Esophagus muscularis mucosa (tissue), 4 donors: ENCODE data around the gene BTN1A1. TPM values are rescaled to one million over a fixed set of nuclear protein-coding genes. Genes with fewer than 3 reads are reported as not detected.

Experiments used
- DNase-seq: peaks from one replicate; pipeline ENCODE4 v3.0.0-alpha.2; 2017; ENCODE audit errors: extremely low spot score
- H3K27ac ChIP-seq, 4 donors: fragments of 200-600 bp; sonication (generic); replicated peaks in 1 of 4; 1 replicate in 3 of 4; 2 replicates in 1 of 4; pipeline ENCODE4 v1.5.1; 2016 to 2019; ENCODE audit warnings: mild to moderate bottlenecking in 1 of 4
- H3K27me3 ChIP-seq, 4 donors: fragments of 200-600 bp; sonication (generic); one replicate each; pipeline versions ENCODE4 v1.5.1 to v1.6.0; 2016 to 2019
- H3K36me3 ChIP-seq, 4 donors: fragments of 200-600 bp; sonication (generic); one replicate each; pipeline ENCODE4 v1.5.1; 2016 to 2019
- H3K4me1 ChIP-seq, 4 donors: fragments of 200-600 bp; sonication (generic); one replicate each; pipeline ENCODE4 v1.5.1; 2016 to 2019
- H3K4me3 ChIP-seq, 4 donors: fragments of 200-600 bp; sonication (generic); 1 replicate in 2 of 4; 2 replicates in 2 of 4; pipeline ENCODE4 v1.5.1; 2016 to 2019; ENCODE audit warnings: mild to moderate bottlenecking in 4 of 4, moderate library complexity in 1 of 4
- H3K9me3 ChIP-seq, 4 donors: fragments of 200-600 bp; sonication (generic); 1 replicate in 3 of 4; 2 replicates in 1 of 4; pipeline ENCODE4 v1.5.1; 2016 to 2019
- CTCF ChIP-seq, 3 experiments: fragments of 200-600 bp in 2 of 3; fragments of 450-650 bp in 1 of 3; sonication (generic) in 2 of 3; IDR thresholded peaks; one replicate each; pipeline ENCODE4 v1.5.1; 2017 to 2019; ENCODE audit warnings: antibody characterized with exemption in 3 of 3, mild to moderate bottlenecking in 2 of 3, moderate library complexity in 1 of 3
- EP300 ChIP-seq: sonication (generic); formaldehyde crosslinking; IDR thresholded peaks from one replicate; pipeline ENCODE4 v1.6.1; 2017; ENCODE audit warnings: antibody characterized with exemption
- POLR2A ChIP-seq: fragments of 450-650 bp; IDR thresholded peaks from one replicate; pipeline ENCODE4 v1.6.1; 2017; ENCODE audit warnings: antibody characterized with exemption, moderate library complexity, mild to moderate bottlenecking, low read depth
- POLR2AphosphoS5 ChIP-seq, 2 donors: sonication (generic); formaldehyde crosslinking; IDR thresholded peaks; one replicate each; pipeline ENCODE4 v1.6.1; 2017; ENCODE audit warnings: antibody characterized with exemption in 2 of 2
- WGBS: methylation state at CpG from one replicate; pipeline ENCODE4 v1.1.5; 2018; 5-methylcytosine and 5-hydroxymethylcytosine counted together
- intact Hi-C: fragments of 100-400 bp; cut with DNase I; formaldehyde crosslinking; loops from one replicate; pipeline ENCODE4 v1.15.1; 2023
- small RNA-seq, 3 donors: library from RNA; depleted of rRNA; stranded (forward); fragments of <200 nt; gene quantifications; one replicate each; pipeline ENCODE3, GENCODE V24; 2016
- total RNA-seq, 4 donors: library from RNA; depleted of rRNA; stranded (reverse); fragments of >200 nt; gene quantifications; one replicate each; pipeline versions ENCODE4 v1.1.0 to v1.2.1, GENCODE V29; 2016

Gene BTN1A1
- total RNA-seq, 4 donors from 2014 or later: not detected

DNA sequence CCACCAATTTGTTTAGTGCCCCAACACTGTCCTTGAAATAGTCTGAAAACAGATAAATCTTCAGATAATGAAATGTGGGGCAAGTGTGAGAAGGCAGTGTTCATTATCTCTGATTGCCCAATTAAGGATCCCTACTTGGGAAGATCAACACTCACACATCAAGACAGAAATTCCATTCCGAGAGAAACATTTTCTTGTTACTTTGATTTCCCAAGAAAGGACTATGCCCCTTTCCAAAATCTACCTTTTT is 54.3 kb downstream of the BTN1A1 start:
- 10% methylated on average over 1 of the region's 1 CpG for WGBS
- TF ChIP-seq POLR2A (no peak), POLR2AphosphoS5 (IDR thresholded peaks at IDR 0.05) (no peak), CTCF (IDR thresholded peaks at IDR 0.05) (no peak), EP300 (no peak)

GRCh38 chr6:26554697-26555504 is 54.8 kb downstream of the BTN1A1 start:
- H3K4me1 ChIP-seq: peaks cover 6 to 26% (median 20%) of the 10 kb centered on the region in 4 donors
- H3K27ac ChIP-seq: peak overlapping the region; percentile 75 to 85 (median 84)
- peak overlapping the region; percentile 51 to 62 (median 57) for H3K4me3 ChIP-seq
- H3K36me3 ChIP-seq: no peaks in the 10 kb centered on the region
- DNase-seq: no peak
- 13% methylated on average over 27 of the region's 27 CpGs for WGBS
- no peaks in the 10 kb centered on the region for H3K27me3 ChIP-seq
- H3K9me3 ChIP-seq: no peaks in the 10 kb centered on the region
- TF ChIP-seq CTCF (IDR thresholded peaks at IDR 0.05) (no peak), EP300 (no peak), POLR2AphosphoS5 (IDR thresholded peaks at IDR 0.05) (no peak), POLR2A (no peak)
- intact Hi-C loops: no loop called here

More for the DNA sequence above, 54.3 kb downstream of the BTN1A1 start:
- H3K4me3 ChIP-seq: peak overlapping the region; percentile 51 to 62 (median 57)
- peak overlapping the region; percentile 75 to 85 (median 84) for H3K27ac ChIP-seq
- H3K27me3 ChIP-seq: no peaks in the 10 kb centered on the region
- no peak for DNase-seq
- peaks cover 6 to 27% (median 21%) of the 10 kb centered on the region in 4 donors for H3K4me1 ChIP-seq
- H3K36me3 ChIP-seq: no peaks in the 10 kb centered on the region
- intact Hi-C loops: no loop called here
- H3K9me3 ChIP-seq: no peaks in the 10 kb centered on the region

DNA sequence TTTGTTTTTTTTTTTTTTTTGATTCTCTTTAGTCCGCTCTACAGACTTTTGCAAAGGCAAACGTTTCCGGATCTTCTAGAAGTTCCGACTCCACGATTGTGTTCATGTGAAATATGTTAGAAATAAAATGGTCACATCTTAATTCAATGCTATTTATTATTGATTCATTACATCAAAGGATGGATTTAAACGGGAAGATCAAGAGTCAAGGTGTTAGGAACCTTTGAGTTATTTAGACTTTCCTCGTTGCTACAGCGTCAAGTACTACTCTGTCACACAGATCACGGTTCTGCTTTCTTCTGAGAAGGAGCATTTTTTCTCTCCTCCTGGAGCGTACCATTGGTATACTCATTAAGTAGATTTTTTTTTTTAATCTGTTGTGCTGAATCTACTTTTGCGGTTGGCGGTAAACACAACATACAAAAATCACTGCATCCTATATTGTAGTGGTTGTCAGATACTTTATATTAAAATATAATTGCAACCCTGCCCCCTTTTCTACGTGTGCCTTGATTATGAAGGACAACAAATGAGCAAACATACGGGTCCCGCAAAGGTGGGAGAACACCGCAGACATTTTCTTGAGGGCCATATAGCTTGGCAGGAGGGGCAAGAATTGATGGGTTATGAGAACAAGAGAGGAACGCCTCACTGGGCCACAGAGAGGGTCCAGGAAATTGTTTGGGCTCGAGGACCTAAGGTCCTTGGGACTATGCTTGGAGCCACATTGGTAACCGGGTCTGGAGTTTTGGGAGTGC is 55.6 kb downstream of the BTN1A1 start:
- TF ChIP-seq POLR2A (no peak), EP300 (no peak), POLR2AphosphoS5 (IDR thresholded peaks at IDR 0.05) (no peak), CTCF (IDR thresholded peaks at IDR 0.05) (no peak)
- Histone ChIP-seq H3K27me3 (no peaks in the 10 kb centered on the region), H3K36me3 (no peaks in the 10 kb centered on the region), H3K4me3 (peak overlapping the region in 1 of 4 donors; percentile 59), H3K27ac (peak overlapping the region in 1 of 4 donors; percentile 84), H3K9me3 (no peaks in the 10 kb centered on the region), H3K4me1 (peaks cover 0 to 19% (median 12%) of the 10 kb centered on the region in 4 donors)
- no peak for DNase-seq
- 52% methylated on average over 19 of the region's 19 CpGs for WGBS
- intact Hi-C loops: no loop called here

GRCh38 chr6:26556263-26557070 is 56.4 kb downstream of the BTN1A1 start:
- Histone ChIP-seq H3K27me3 (no peaks in the 10 kb centered on the region), H3K9me3 (no peaks in the 10 kb centered on the region), H3K4me1 (peaks cover 0 to 18% (median 11%) of the 10 kb centered on the region in 4 donors), H3K36me3 (no peaks in the 10 kb centered on the region), H3K27ac (no peak overlapping the region), H3K4me3 (no peak overlapping the region)
- intact Hi-C loops: no loop called here
- no peak for TF ChIP-seq EP300
- TF ChIP-seq POLR2A: no peak
- no peak for TF ChIP-seq CTCF (IDR thresholded peaks at IDR 0.05)
- TF ChIP-seq POLR2AphosphoS5 (IDR thresholded peaks at IDR 0.05): no peak
- no peak for DNase-seq
- 37% methylated on average over 16 of the region's 16 CpGs for WGBS

Small RNA genes lying within 50 kb of the gene (small RNA-seq; reads per million reads assigned to genes)
- gene RNU6-502P: 0 reads per million in 3 donors

Other genes with a start within 250 kb of the BTN1A1 start
- 10 to 100 TPM in 2 of 4 donors, 1 to 10 TPM in 2; 6.6 to 14.1 (median 11.2) TPM for gene BTN3A2, start 135.1 kb upstream of the BTN1A1 start, total RNA-seq
- gene BTN2A2, start 117.2 kb upstream of the BTN1A1 start, total RNA-seq: 1 to 10 TPM; 6.1 to 7.7 (median 6.9) TPM
- 10 to 100 TPM in 1 of 4 donors, 1 to 10 TPM in 3; 5.3 to 12.9 (median 6.9) TPM for gene BTN3A1, start 98.0 kb upstream of the BTN1A1 start, total RNA-seq
- 10 to 100 TPM in 1 of 4 donors, 1 to 10 TPM in 3; 5.0 to 10.2 (median 7.1) TPM for gene BTN3A3, start 59.8 kb upstream of the BTN1A1 start, total RNA-seq
- 10 to 100 TPM; 17.9 to 22.9 (median 21.4) TPM for gene BTN2A1, start 42.3 kb upstream of the BTN1A1 start, total RNA-seq
- 100 to 1,000 TPM in 1 of 4 donors, 10 to 100 TPM in 3; 80.2 to 117 (median 86.5) TPM for gene HMGN4, start 38.1 kb downstream of the BTN1A1 start, total RNA-seq
- 10 to 100 TPM; 13.3 to 18.2 (median 16.1) TPM for gene ABT1, start 96.7 kb downstream of the BTN1A1 start, total RNA-seq
- 10 to 100 TPM; 14.7 to 22.9 (median 17.4) TPM for gene ZNF322, start 159.4 kb downstream of the BTN1A1 start, total RNA-seq